Keratinocyte (primary cell): Measurements from ENCODE around the gene KRT31. TPM values are rescaled to one million over a fixed set of nuclear protein-coding genes. Genes with fewer than 3 reads are reported as not detected.

Experiments used
- DNase-seq: peaks from one replicate; pipeline ENCODE4 v3.0.0-alpha.2; 2011; ENCODE audit warnings: low read depth, missing footprints, low spot score
- FAIRE-seq: peaks from 2 replicates; lab custom pipeline; 2011; peaks lifted over from hg19 to GRCh38; lab: Jason Lieb, UNC
- H2AFZ ChIP-seq: 2 replicates; pipeline ENCODE4 v1.6.0; 2012; ENCODE audit warnings: low read length, control low read depth, inconsistent platforms; ENCODE audit not compliant: control insufficient read depth
- H3K27ac ChIP-seq: 2 replicates; pipeline ENCODE4 v1.5.1; 2011; ENCODE audit warnings: low read length; ENCODE audit not compliant: control insufficient read depth, insufficient read depth
- H3K27me3 ChIP-seq: 3 replicates; pipeline ENCODE4 v1.6.0; 2011; ENCODE audit warnings: low read length; ENCODE audit not compliant: control insufficient read depth, insufficient read depth; ENCODE audit errors: extremely low read depth
- H3K36me3 ChIP-seq, 2 experiments: 2 replicates in 1 of 2; 3 replicates in 1 of 2; pipeline ENCODE4 v1.5.1; 2011; ENCODE audit warnings: low read length in 2 of 2, mild to moderate bottlenecking in 1 of 2; ENCODE audit not compliant: control insufficient read depth in 2 of 2, insufficient read depth in 2 of 2; ENCODE audit errors: extremely low read depth in 1 of 2
- H3K4me1 ChIP-seq: 3 replicates; pipeline ENCODE4 v1.5.1; 2011; ENCODE audit warnings: low read length; ENCODE audit not compliant: control insufficient read depth, insufficient read depth; ENCODE audit errors: extremely low read depth
- H3K4me2 ChIP-seq: 3 replicates; pipeline ENCODE4 v1.6.0; 2011; ENCODE audit warnings: low read depth, low read length; ENCODE audit not compliant: control insufficient read depth, insufficient read depth; ENCODE audit errors: extremely low read depth
- H3K4me3 ChIP-seq, 3 experiments: fragments of 200-600 bp in 1 of 3; sonication (generic) in 1 of 3; 2 replicates in 2 of 3; 3 replicates in 1 of 3; pipeline ENCODE4 v1.5.1; 2011 to 2016; ENCODE audit warnings: low read length in 3 of 3, mild to moderate bottlenecking in 3 of 3, control low read depth in 2 of 3, inconsistent platforms in 1 of 3, low read depth in 1 of 3, mixed read lengths in 1 of 3, mixed run types in 1 of 3, moderate library complexity in 1 of 3; ENCODE audit not compliant: control insufficient read depth in 2 of 3, insufficient read depth in 2 of 3; ENCODE audit errors: extremely low read depth in 1 of 3
- H3K79me2 ChIP-seq: 2 replicates; pipeline ENCODE4 v1.6.0; 2012; ENCODE audit warnings: low read length; ENCODE audit not compliant: control insufficient read depth, insufficient read depth
- H3K9ac ChIP-seq: 3 replicates; pipeline ENCODE4 v1.6.0; 2011; ENCODE audit warnings: low read length; ENCODE audit not compliant: control insufficient read depth, insufficient read depth; ENCODE audit errors: extremely low read depth
- H3K9me1 ChIP-seq: 3 replicates; pipeline ENCODE4 v1.6.0; 2011; ENCODE audit warnings: low read length; ENCODE audit not compliant: control insufficient read depth, insufficient read depth; ENCODE audit errors: extremely low read depth
- H3K9me3 ChIP-seq: 2 replicates; pipeline ENCODE4 v1.5.1; 2012; ENCODE audit warnings: low read depth, low read length; ENCODE audit not compliant: control insufficient read depth
- H4K20me1 ChIP-seq: 3 replicates; pipeline ENCODE4 v1.6.0; 2011; ENCODE audit warnings: low read length; ENCODE audit not compliant: control insufficient read depth, insufficient read depth; ENCODE audit errors: extremely low read depth
- EZH2 ChIP-seq: IDR thresholded peaks from one replicate; pipeline ENCODE4 v1.6.1; 2012; ENCODE audit warnings: inconsistent platforms, mild to moderate bottlenecking, low read length, moderate library complexity
- dilution Hi-C: fragments of 300-500 bp; cut with MboI; formaldehyde crosslinking; loops from one replicate; pipeline ENCODE4 v1.7.0; 2020; ENCODE audit warnings: low sequenced_read_pairs; ENCODE audit not compliant: extremely low pct_ligation_motif_present
- polyA plus RNA-seq, 5 experiments: library from polyadenylated mRNA; depleted of rRNA in 3 of 5; stranded (reverse) in 3 of 5; stranded (forward) in 1 of 5; unstranded in 1 of 5; fragments of >200 nt; gene quantifications; 1 replicate in 1 of 5; 2 replicates in 3 of 5; 3 replicates in 1 of 5; pipeline versions ENCODE4 v1.2.1 to v1.2.3, GENCODE V29; 2011 to 2012; ENCODE audit warnings: missing spikeins in 2 of 5, low read depth in 1 of 5, low replicate concordance in 1 of 5
- TF ChIP-seq, protein P1 (sequence below), 3 experiments: IDR thresholded peaks in 1 of 3; conservative IDR thresholded peaks in 1 of 3; optimal IDR thresholded peaks in 1 of 3; 2 replicates in 2 of 3; 3 replicates in 1 of 3; pipeline versions ENCODE3 to v1.5.1; 2011; ENCODE audit warnings: low read length in 3 of 3, mild to moderate bottlenecking in 3 of 3, moderate library complexity in 2 of 3, control low read depth in 1 of 3, inconsistent platforms in 1 of 3; ENCODE audit not compliant: insufficient read depth in 2 of 3; ENCODE audit errors: extremely low read depth in 1 of 3

Gene KRT31
- polyA plus RNA-seq, 1 donor (not counting 4 experiments of a cell fraction or from before 2014, with no cell fraction given) = 24.9 TPM

GRCh38 chr17:41416479-41416878 is 19.1 kb upstream of the KRT31 start:
- H3K27ac ChIP-seq = no peak overlapping the region
- peaks cover 44% of the 10 kb centered on the region for H3K4me1 ChIP-seq
- no peaks in the 10 kb centered on the region for H3K9me3 ChIP-seq
- dilution Hi-C loops = no loop called here
- no peaks in the 10 kb centered on the region for H4K20me1 ChIP-seq
- H3K9ac ChIP-seq = no peak overlapping the region
- no peak overlapping the region for H2AFZ ChIP-seq
- FAIRE-seq (no peak), DNase-seq (no peak)
- TF ChIP-seq, protein P1, sequence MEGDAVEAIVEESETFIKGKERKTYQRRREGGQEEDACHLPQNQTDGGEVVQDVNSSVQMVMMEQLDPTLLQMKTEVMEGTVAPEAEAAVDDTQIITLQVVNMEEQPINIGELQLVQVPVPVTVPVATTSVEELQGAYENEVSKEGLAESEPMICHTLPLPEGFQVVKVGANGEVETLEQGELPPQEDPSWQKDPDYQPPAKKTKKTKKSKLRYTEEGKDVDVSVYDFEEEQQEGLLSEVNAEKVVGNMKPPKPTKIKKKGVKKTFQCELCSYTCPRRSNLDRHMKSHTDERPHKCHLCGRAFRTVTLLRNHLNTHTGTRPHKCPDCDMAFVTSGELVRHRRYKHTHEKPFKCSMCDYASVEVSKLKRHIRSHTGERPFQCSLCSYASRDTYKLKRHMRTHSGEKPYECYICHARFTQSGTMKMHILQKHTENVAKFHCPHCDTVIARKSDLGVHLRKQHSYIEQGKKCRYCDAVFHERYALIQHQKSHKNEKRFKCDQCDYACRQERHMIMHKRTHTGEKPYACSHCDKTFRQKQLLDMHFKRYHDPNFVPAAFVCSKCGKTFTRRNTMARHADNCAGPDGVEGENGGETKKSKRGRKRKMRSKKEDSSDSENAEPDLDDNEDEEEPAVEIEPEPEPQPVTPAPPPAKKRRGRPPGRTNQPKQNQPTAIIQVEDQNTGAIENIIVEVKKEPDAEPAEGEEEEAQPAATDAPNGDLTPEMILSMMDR (optimal IDR thresholded peaks at IDR 0.05 in 1 of 3, IDR thresholded peaks at IDR 0.05 in 1 of 3, conservative IDR thresholded peaks at IDR 0.05 in 1 of 3; ENCODE audit: extremely low read depth in 1 of 3, insufficient read depth in 2 of 3, low read length in 3 of 3) = no peak
- no peak for TF ChIP-seq EZH2
- no peaks in the 10 kb centered on the region for H3K79me2 ChIP-seq
- no peak overlapping the region for H3K4me2 ChIP-seq
- peaks cover 2% of the 10 kb centered on the region for H3K9me1 ChIP-seq
- no peaks in the 10 kb centered on the region for H3K27me3 ChIP-seq
- H3K4me3 ChIP-seq = no peak overlapping the region
- H3K36me3 ChIP-seq = no peaks in the 10 kb centered on the region

DNA sequence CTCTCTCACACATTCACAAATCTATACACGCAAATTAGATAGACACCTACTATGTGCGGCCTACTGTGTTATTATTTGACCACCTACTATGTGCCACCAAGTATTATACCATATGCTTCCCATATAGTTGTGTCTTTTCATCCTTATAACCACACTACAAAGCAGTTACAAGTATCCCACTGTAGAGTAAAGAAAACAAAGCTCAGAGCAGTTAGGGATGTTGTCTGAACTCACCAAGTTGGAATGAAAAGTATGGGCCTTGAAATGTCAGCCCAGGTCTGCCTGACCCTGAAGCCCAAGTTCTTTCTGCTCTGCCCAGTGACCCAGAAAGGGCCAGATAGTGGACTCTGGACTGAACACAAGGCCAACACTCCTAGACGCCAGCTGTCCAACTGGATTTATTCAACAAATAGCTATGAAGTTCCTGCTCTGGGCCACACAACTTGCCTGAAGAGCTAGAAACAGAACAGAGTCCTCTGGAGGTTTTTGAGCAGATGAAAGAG is 18.5 kb upstream of the KRT31 start:
- H3K4me2 ChIP-seq = no peak overlapping the region

More for the DNA sequence above, 18.5 kb upstream of the KRT31 start:
- no peaks in the 10 kb centered on the region for H3K27me3 ChIP-seq
- no peaks in the 10 kb centered on the region for H3K9me3 ChIP-seq
- H2AFZ ChIP-seq = no peak overlapping the region
- no peak overlapping the region for H3K4me3 ChIP-seq
- peaks cover 38% of the 10 kb centered on the region for H3K4me1 ChIP-seq
- H3K79me2 ChIP-seq = no peaks in the 10 kb centered on the region
- DNase-seq (no peak), FAIRE-seq (no peak)
- H3K9me1 ChIP-seq = peaks cover 2% of the 10 kb centered on the region
- dilution Hi-C loops = no loop called here
- H3K9ac ChIP-seq = no peak overlapping the region
- H4K20me1 ChIP-seq = no peaks in the 10 kb centered on the region
- no peak overlapping the region for H3K27ac ChIP-seq
- TF ChIP-seq, protein P1 (optimal IDR thresholded peaks at IDR 0.05 in 1 of 3, IDR thresholded peaks at IDR 0.05 in 1 of 3, conservative IDR thresholded peaks at IDR 0.05 in 1 of 3; ENCODE audit: extremely low read depth in 1 of 3, insufficient read depth in 2 of 3, low read length in 3 of 3) = no peak
- no peak for TF ChIP-seq EZH2
- no peaks in the 10 kb centered on the region for H3K36me3 ChIP-seq
